ENCODE results near the gene SLC24A4. TPM values are rescaled to one million over a fixed set of nuclear protein-coding genes. Genes with fewer than 3 reads are reported as not detected.

Gene SLC24A4
- polyA plus RNA-seq, 4 donors, result 0.16 to 0.31 TPM; not detected in 2

GRCh38 chr14:92415969-92416368, 93.0 kb downstream of the SLC24A4 start:
- Histone ChIP-seq H3K27ac (ENCODE audit: low read depth in 1 of 3, low read length in 2 of 3) (no peak overlapping the region), H3K9me3 (ENCODE audit: control insufficient read depth in 2 of 2, insufficient read depth in 1 of 2, low read depth in 1 of 2, low read length in 1 of 2) (peaks cover 0 to 7% of the 10 kb centered on the region in 2 donors), H3K27me3 (ENCODE audit: control insufficient read depth in 3 of 3, insufficient read depth in 3 of 3, low read length in 3 of 3) (no peaks in the 10 kb centered on the region), H3K4me3 (ENCODE audit: low read depth in 1 of 3, low read length in 3 of 3) (no peak overlapping the region), H3K36me3 (ENCODE audit: control insufficient read depth in 3 of 3, insufficient read depth in 2 of 3, low read depth in 1 of 3, low read length in 3 of 3) (no peaks in the 10 kb centered on the region), H3K4me1 (ENCODE audit: control insufficient read depth in 3 of 3, insufficient read depth in 2 of 3, low read depth in 1 of 3, low read length in 2 of 3) (no peaks in the 10 kb centered on the region)
- 81 to 84% (median 83%) methylated on average over 9 of the region's 9 CpGs for WGBS, 3 donors
- no peak for FAIRE-seq
- no peak for DNase-seq

GRCh38 chr14:92416544-92416943, 93.6 kb downstream of the SLC24A4 start:
- H3K4me1 ChIP-seq (ENCODE audit: control insufficient read depth in 3 of 3, insufficient read depth in 2 of 3, low read depth in 1 of 3, low read length in 2 of 3), result no peaks in the 10 kb centered on the region
- FAIRE-seq (no peak), DNase-seq (no peak)
- no peak overlapping the region for H3K4me3 ChIP-seq (ENCODE audit: low read depth in 1 of 3, low read length in 3 of 3)
- WGBS, 3 donors, result 74 to 91% (median 84%) methylated on average over 2 of the region's 2 CpGs
- H3K27me3 ChIP-seq (ENCODE audit: control insufficient read depth in 3 of 3, insufficient read depth in 3 of 3, low read length in 3 of 3), result no peaks in the 10 kb centered on the region
- no peak overlapping the region for H3K27ac ChIP-seq (ENCODE audit: low read depth in 1 of 3, low read length in 2 of 3)
- H3K36me3 ChIP-seq (ENCODE audit: control insufficient read depth in 3 of 3, insufficient read depth in 2 of 3, low read depth in 1 of 3, low read length in 3 of 3), result no peaks in the 10 kb centered on the region
- peaks cover 0 to 7% of the 10 kb centered on the region in 2 donors for H3K9me3 ChIP-seq (ENCODE audit: control insufficient read depth in 2 of 2, insufficient read depth in 1 of 2, low read depth in 1 of 2, low read length in 1 of 2)

GRCh38 chr14:92417759-92418158, 94.8 kb downstream of the SLC24A4 start:
- no peak for FAIRE-seq
- Histone ChIP-seq H3K4me3 (ENCODE audit: low read depth in 1 of 3, low read length in 3 of 3) (no peak overlapping the region), H3K27me3 (ENCODE audit: control insufficient read depth in 3 of 3, insufficient read depth in 3 of 3, low read length in 3 of 3) (no peaks in the 10 kb centered on the region), H3K27ac (ENCODE audit: low read depth in 1 of 3, low read length in 2 of 3) (no peak overlapping the region), H3K4me1 (ENCODE audit: control insufficient read depth in 3 of 3, insufficient read depth in 2 of 3, low read depth in 1 of 3, low read length in 2 of 3) (no peaks in the 10 kb centered on the region), H3K36me3 (ENCODE audit: control insufficient read depth in 3 of 3, insufficient read depth in 2 of 3, low read depth in 1 of 3, low read length in 3 of 3) (no peaks in the 10 kb centered on the region), H3K9me3 (ENCODE audit: control insufficient read depth in 2 of 2, insufficient read depth in 1 of 2, low read depth in 1 of 2, low read length in 1 of 2) (peaks cover 0 to 7% of the 10 kb centered on the region in 2 donors)
- 78 to 83% (median 81%) methylated on average over 3 of the region's 3 CpGs for WGBS, 3 donors
- no peak for DNase-seq

GRCh38 chr14:92421751-92422150, 98.8 kb downstream of the SLC24A4 start:
- FAIRE-seq, result no peak

GRCh38 chr14:92425101-92425500, 102.1 kb downstream of the SLC24A4 start:
- Histone ChIP-seq H3K27me3 (ENCODE audit: control insufficient read depth in 3 of 3, insufficient read depth in 3 of 3, low read length in 3 of 3) (peaks cover 0 to 2% (median 0%) of the 10 kb centered on the region in 3 donors), H3K36me3 (ENCODE audit: control insufficient read depth in 3 of 3, insufficient read depth in 2 of 3, low read depth in 1 of 3, low read length in 3 of 3) (no peaks in the 10 kb centered on the region), H3K9me3 (ENCODE audit: control insufficient read depth in 2 of 2, insufficient read depth in 1 of 2, low read depth in 1 of 2, low read length in 1 of 2) (peaks cover 0 to 6% of the 10 kb centered on the region in 2 donors), H3K4me3 (ENCODE audit: low read depth in 1 of 3, low read length in 3 of 3) (no peak overlapping the region), H3K4me1 (ENCODE audit: control insufficient read depth in 3 of 3, insufficient read depth in 2 of 3, low read depth in 1 of 3, low read length in 2 of 3) (no peaks in the 10 kb centered on the region), H3K27ac (ENCODE audit: low read depth in 1 of 3, low read length in 2 of 3) (no peak overlapping the region)
- no peak for FAIRE-seq
- DNase-seq, result no peak

More at GRCh38 chr14:92421751-92422150, 98.8 kb downstream of the SLC24A4 start:
- Histone ChIP-seq H3K27ac (ENCODE audit: low read depth in 1 of 3, low read length in 2 of 3) (no peak overlapping the region), H3K27me3 (ENCODE audit: control insufficient read depth in 3 of 3, insufficient read depth in 3 of 3, low read length in 3 of 3) (no peaks in the 10 kb centered on the region), H3K36me3 (ENCODE audit: control insufficient read depth in 3 of 3, insufficient read depth in 2 of 3, low read depth in 1 of 3, low read length in 3 of 3) (no peaks in the 10 kb centered on the region), H3K4me3 (ENCODE audit: low read depth in 1 of 3, low read length in 3 of 3) (no peak overlapping the region), H3K9me3 (ENCODE audit: control insufficient read depth in 2 of 2, insufficient read depth in 1 of 2, low read depth in 1 of 2, low read length in 1 of 2) (peaks cover 0 to 9% of the 10 kb centered on the region in 2 donors), H3K4me1 (ENCODE audit: control insufficient read depth in 3 of 3, insufficient read depth in 2 of 3, low read depth in 1 of 3, low read length in 2 of 3) (no peaks in the 10 kb centered on the region)
- DNase-seq, result no peak
- 22 to 32% (median 28%) methylated on average over 6 of the region's 6 CpGs for WGBS, 3 donors

GRCh38 chr14:92426237-92426636, 103.3 kb downstream of the SLC24A4 start:
- H3K36me3 ChIP-seq (ENCODE audit: control insufficient read depth in 3 of 3, insufficient read depth in 2 of 3, low read depth in 1 of 3, low read length in 3 of 3), result no peaks in the 10 kb centered on the region
- 37 to 44% (median 38%) methylated on average over 4 of the region's 4 CpGs for WGBS, 3 donors
- H3K4me3 ChIP-seq (ENCODE audit: low read depth in 1 of 3, low read length in 3 of 3), result no peak overlapping the region
- DNase-seq (no peak), FAIRE-seq (no peak)
- H3K9me3 ChIP-seq (ENCODE audit: control insufficient read depth in 2 of 2, insufficient read depth in 1 of 2, low read depth in 1 of 2, low read length in 1 of 2), result peaks cover 0 to 6% of the 10 kb centered on the region in 2 donors
- no peak overlapping the region for H3K27ac ChIP-seq (ENCODE audit: low read depth in 1 of 3, low read length in 2 of 3)
- H3K4me1 ChIP-seq (ENCODE audit: control insufficient read depth in 3 of 3, insufficient read depth in 2 of 3, low read depth in 1 of 3, low read length in 2 of 3), result no peaks in the 10 kb centered on the region
- H3K27me3 ChIP-seq (ENCODE audit: control insufficient read depth in 3 of 3, insufficient read depth in 3 of 3, low read length in 3 of 3), result peaks cover 0 to 2% (median 0%) of the 10 kb centered on the region in 3 donors

GRCh38 chr14:92427096-92427495, 104.1 kb downstream of the SLC24A4 start:
- no peak for DNase-seq
- Histone ChIP-seq H3K27ac (ENCODE audit: low read depth in 1 of 3, low read length in 2 of 3) (no peak overlapping the region), H3K9me3 (ENCODE audit: control insufficient read depth in 2 of 2, insufficient read depth in 1 of 2, low read depth in 1 of 2, low read length in 1 of 2) (peaks cover 0 to 6% of the 10 kb centered on the region in 2 donors), H3K36me3 (ENCODE audit: control insufficient read depth in 3 of 3, insufficient read depth in 2 of 3, low read depth in 1 of 3, low read length in 3 of 3) (no peaks in the 10 kb centered on the region), H3K27me3 (ENCODE audit: control insufficient read depth in 3 of 3, insufficient read depth in 3 of 3, low read length in 3 of 3) (peaks cover 0 to 2% (median 0%) of the 10 kb centered on the region in 3 donors), H3K4me3 (ENCODE audit: low read depth in 1 of 3, low read length in 3 of 3) (no peak overlapping the region), H3K4me1 (ENCODE audit: control insufficient read depth in 3 of 3, insufficient read depth in 2 of 3, low read depth in 1 of 3, low read length in 2 of 3) (no peaks in the 10 kb centered on the region)
- no peak for FAIRE-seq
- 76 to 86% (median 86%) methylated on average over 3 of the region's 3 CpGs for WGBS, 3 donors

- FAIRE-seq, result no peak
- DNase-seq, result no peak
- H3K4me3 ChIP-seq (ENCODE audit: low read depth in 1 of 3, low read length in 3 of 3), result no peak overlapping the region
- no peak overlapping the region for H3K27ac ChIP-seq (ENCODE audit: low read depth in 1 of 3, low read length in 2 of 3)
- peaks cover 0 to 2% (median 0%) of the 10 kb centered on the region in 3 donors for H3K27me3 ChIP-seq (ENCODE audit: control insufficient read depth in 3 of 3, insufficient read depth in 3 of 3, low read length in 3 of 3)
- 64 to 77% (median 75%) methylated on average over 3 of the region's 3 CpGs for WGBS, 3 donors
- no peaks in the 10 kb centered on the region for H3K36me3 ChIP-seq (ENCODE audit: control insufficient read depth in 3 of 3, insufficient read depth in 2 of 3, low read depth in 1 of 3, low read length in 3 of 3)
- no peaks in the 10 kb centered on the region for H3K4me1 ChIP-seq (ENCODE audit: control insufficient read depth in 3 of 3, insufficient read depth in 2 of 3, low read depth in 1 of 3, low read length in 2 of 3)
- H3K9me3 ChIP-seq (ENCODE audit: control insufficient read depth in 2 of 2, insufficient read depth in 1 of 2, low read depth in 1 of 2, low read length in 1 of 2), result peaks cover 0 to 6% of the 10 kb centered on the region in 2 donors
Observed at GRCh38 chr14:92430686-92431085, 107.7 kb downstream of the SLC24A4 start.

GRCh38 chr14:92431199-92431725, 108.3 kb downstream of the SLC24A4 start:
- H3K4me1 ChIP-seq (ENCODE audit: control insufficient read depth in 3 of 3, insufficient read depth in 2 of 3, low read depth in 1 of 3, low read length in 2 of 3), result no peaks in the 10 kb centered on the region
- peaks cover 0 to 6% of the 10 kb centered on the region in 2 donors for H3K9me3 ChIP-seq (ENCODE audit: control insufficient read depth in 2 of 2, insufficient read depth in 1 of 2, low read depth in 1 of 2, low read length in 1 of 2)
- peaks cover 0 to 2% (median 0%) of the 10 kb centered on the region in 3 donors for H3K27me3 ChIP-seq (ENCODE audit: control insufficient read depth in 3 of 3, insufficient read depth in 3 of 3, low read length in 3 of 3)
- DNase-seq, result no peak
- no peak overlapping the region for H3K4me3 ChIP-seq (ENCODE audit: low read depth in 1 of 3, low read length in 3 of 3)
- H3K36me3 ChIP-seq (ENCODE audit: control insufficient read depth in 3 of 3, insufficient read depth in 2 of 3, low read depth in 1 of 3, low read length in 3 of 3), result no peaks in the 10 kb centered on the region
- FAIRE-seq, result no peak
- no peak overlapping the region for H3K27ac ChIP-seq (ENCODE audit: low read depth in 1 of 3, low read length in 2 of 3)
- 20 to 67% (median 44%) methylated on average over 11 of the region's 11 CpGs for WGBS, 3 donors
